Measurements from ENCODE around the gene SYMPK.

GRCh38 chr19:45812297-45812696 is 50.6 kb downstream of the SYMPK start:
- TF ChIP-seq CTCF (IDR thresholded peaks at IDR 0.05) (no peak), POLR2A (IDR thresholded peaks at IDR 0.05) (no peak), EP300 (IDR thresholded peaks at IDR 0.05) (no peak)

Measured in ovary (tissue), 3 donors.